ENCODE results near the gene ZCCHC24. TPM values are rescaled to one million over a fixed set of nuclear protein-coding genes. Genes with fewer than 3 reads are reported as not detected.

ZCCHC24 gene
- total and polyA plus RNA-seq, 2 of the 8 experiments (the other 6 are each of a cell fraction or from before 2014, with no cell fraction given), result 3.9 to 6.9 TPM

GRCh38 chr10:79407811-79408795 lies 37.3 kb downstream of the ZCCHC24 start (continued):
- TF ChIP-seq CHD7 (IDR thresholded peaks at IDR 0.05; ENCODE audit: insufficient replicate concordance, low read length), result no peak
- TF ChIP-seq RAD21 (IDR thresholded peaks at IDR 0.05 in 1 of 2, conservative IDR thresholded peaks at IDR 0.05 in 1 of 2; ENCODE audit: low read depth in 2 of 2, low read length in 2 of 2), result no peak
- no peak for TF ChIP-seq KDM5A (IDR thresholded peaks at IDR 0.05; ENCODE audit: low read length)
- no peak for TF ChIP-seq SP4 (IDR thresholded peaks at IDR 0.05; ENCODE audit: low read length)
